Spleen (tissue), 11 donors: Measurements from ENCODE around the gene CCL17. TPM values are rescaled to one million over a fixed set of nuclear protein-coding genes. Genes with fewer than 3 reads are reported as not detected.
A peak's percentile ranks its signal among the peaks of the same experiment; 100 is the strongest.

ENCODE experiments used
- DNase-seq: peaks from one replicate; pipeline ENCODE4 v3.0.0-alpha.2; 2020
- H3K27ac ChIP-seq, 8 donors: fragments of 200-600 bp; sonication (generic) in 7 of 8; 1 replicate in 4 of 8; 2 replicates in 4 of 8; pipeline versions ENCODE4 v1.5.0 to v1.8.0; 2016 to 2021; ENCODE audit warnings: inconsistent platforms in 4 of 8, mild to moderate bottlenecking in 4 of 8, moderate library complexity in 1 of 8
- H3K27me3 ChIP-seq, 7 donors: fragments of 200-600 bp; sonication (generic) in 6 of 7; replicated peaks in 1 of 7; 1 replicate in 4 of 7; 2 replicates in 3 of 7; pipeline versions ENCODE4 v1.5.0 to v1.8.0; 2016 to 2021; ENCODE audit warnings: inconsistent platforms in 3 of 7, mild to moderate bottlenecking in 1 of 7
- H3K36me3 ChIP-seq, 6 donors: fragments of 200-600 bp; sonication (generic) in 5 of 6; 1 replicate in 4 of 6; 2 replicates in 2 of 6; pipeline versions ENCODE4 v1.5.0 to v1.8.0; 2016 to 2021; ENCODE audit warnings: inconsistent platforms in 2 of 6
- H3K4me1 ChIP-seq, 6 donors: fragments of 200-600 bp; sonication (generic) in 5 of 6; 1 replicate in 3 of 6; 2 replicates in 3 of 6; pipeline versions ENCODE4 v1.5.0 to v1.8.0; 2016 to 2021; ENCODE audit warnings: inconsistent platforms in 3 of 6
- H3K4me3 ChIP-seq, 8 donors: fragments of 200-600 bp; sonication (generic) in 7 of 8; 1 replicate in 4 of 8; 2 replicates in 4 of 8; pipeline versions ENCODE4 v1.5.0 to v1.8.0; 2016 to 2021; ENCODE audit warnings: inconsistent platforms in 4 of 8, mild to moderate bottlenecking in 4 of 8, moderate library complexity in 2 of 8
- H3K9me3 ChIP-seq, 8 donors: fragments of 200-600 bp; sonication (generic) in 7 of 8; 1 replicate in 4 of 8; 2 replicates in 4 of 8; pipeline versions ENCODE4 v1.5.0 to v1.8.0; 2016 to 2021; ENCODE audit warnings: inconsistent platforms in 4 of 8
- POLR2A ChIP-seq, 3 donors: fragments of 450-650 bp; IDR thresholded peaks; one replicate each; pipeline ENCODE4 v1.5.1; 2017; ENCODE audit warnings: antibody characterized with exemption in 3 of 3, mild to moderate bottlenecking in 1 of 3
- POLR2AphosphoS5 ChIP-seq, 3 donors: sonication (generic); formaldehyde crosslinking; IDR thresholded peaks; one replicate each; pipeline ENCODE4 v1.5.1; 2017; ENCODE audit warnings: antibody characterized with exemption in 3 of 3
- WGBS, 5 donors: extraction: QIAGEN DNeasy Blood & Tissue Kit in 3 of 5; methylation state at CpG; one replicate each; pipeline versions ENCODE4 v1.1.5 to v1.1.7; 2013 to 2018; 5-methylcytosine and 5-hydroxymethylcytosine counted together
- intact Hi-C: fragments of 100-400 bp; cut with DNase I; formaldehyde crosslinking; loops from one replicate; pipeline ENCODE4 v1.15.0; 2023; ENCODE audit warnings: low total_unique reads
- polyA plus RNA-seq, 3 donors: library from polyadenylated mRNA; stranded (reverse); fragments of 200-250 nt; gene quantifications; one replicate each; pipeline ENCODE4 v1.2.1, GENCODE V29; 2013
- total RNA-seq, 7 donors: library from RNA; depleted of rRNA in 3 of 7; stranded (reverse); fragments of >200 nt in 3 of 7; fragmentation: NEBNext Ultra II Directional in 4 of 7; extraction: Animal tissue kit (Norgen Biotek cat#: 25700) in 4 of 7; gene quantifications; one replicate each; pipeline versions ENCODE4 v1.1.0 to v1.2.1, GENCODE V29; 2016 to 2021
- TF ChIP-seq, protein P1 (sequence below), 11 experiments: fragments of 200-600 bp in 7 of 11; fragments of 450-650 bp in 4 of 11; sonication (generic) in 4 of 11; IDR thresholded peaks in 8 of 11; conservative IDR thresholded peaks in 3 of 11; 1 replicate in 7 of 11; 2 replicates in 4 of 11; pipeline versions ENCODE4 v1.4.0 to v1.8.0; 2016 to 2021; ENCODE audit warnings: antibody characterized with exemption in 11 of 11, inconsistent platforms in 4 of 11, mild to moderate bottlenecking in 1 of 11
- donor health status: healthy with polysubstance abuse.
- donor health status: DM: no; HTN: no; CAD: no; lungs with moderate emphysema.
- donor health status: DM: no; HTN: no; CAD: no.
- donor health status: Bipolar disorder and iron deficiency.
- donor health status: healthy.
- donor health status: DM: no; HTN: no; CAD: no.
- donor health status: DM: yes; HTN: yes; CAD: no.

Gene CCL17
- total and polyA plus RNA-seq, 10 donors, result 0.29 to 4.0 (median 2.0) TPM; not detected in 4

DNA sequence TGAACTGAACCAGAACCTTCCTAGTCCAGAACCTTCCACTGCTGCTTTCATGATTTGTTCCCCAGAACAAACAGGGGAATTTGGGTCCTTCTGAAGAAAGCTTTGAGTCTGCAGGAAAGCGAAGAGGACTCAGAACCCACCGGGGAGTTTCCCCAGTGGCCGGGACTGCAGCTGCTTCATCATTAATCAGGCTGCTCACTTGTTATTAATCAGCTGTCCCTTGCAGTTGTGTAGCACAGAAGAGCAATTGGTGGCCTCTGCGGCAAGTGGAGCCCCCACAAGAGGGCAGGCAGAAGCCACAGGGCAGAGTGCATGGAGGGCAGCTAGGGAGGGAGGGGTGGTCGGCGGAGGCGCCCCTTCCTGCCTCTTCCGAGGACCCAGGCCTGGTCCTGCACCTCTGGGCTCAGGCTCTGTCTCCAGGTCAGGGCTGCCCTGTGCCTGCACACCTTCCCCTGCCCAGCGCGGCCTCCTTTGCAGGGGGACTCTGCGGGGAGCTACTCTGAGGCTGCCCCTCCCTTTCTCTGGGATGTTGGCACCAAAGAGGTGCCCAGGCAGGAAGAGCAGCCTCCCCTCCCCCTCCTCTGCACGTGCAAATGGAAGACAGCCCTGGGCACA, 6.9 kb downstream of the CCL17 start:
- no peaks in the 10 kb centered on the region for H3K27me3 ChIP-seq
- TF ChIP-seq POLR2A (IDR thresholded peaks at IDR 0.05), result no peak
- no peak for TF ChIP-seq POLR2AphosphoS5 (IDR thresholded peaks at IDR 0.05)
- no peaks in the 10 kb centered on the region for H3K9me3 ChIP-seq
- H3K36me3 ChIP-seq, result no peaks in the 10 kb centered on the region
- no peak overlapping the region for H3K4me3 ChIP-seq
- H3K4me1 ChIP-seq, result peaks cover 0 to 51% (median 32%) of the 10 kb centered on the region in 6 donors
- DNase-seq, result no peak
- no peak overlapping the region for H3K27ac ChIP-seq
- intact Hi-C loops, result loop anchor here (10.0 kb wide), 1 partner anchor 327 kb away; no protein-coding TSS in a partner anchor
- WGBS, 5 donors, result 59 to 74% (median 67%) methylated on average over 8 to 12 of the region's 12 CpGs

DNA sequence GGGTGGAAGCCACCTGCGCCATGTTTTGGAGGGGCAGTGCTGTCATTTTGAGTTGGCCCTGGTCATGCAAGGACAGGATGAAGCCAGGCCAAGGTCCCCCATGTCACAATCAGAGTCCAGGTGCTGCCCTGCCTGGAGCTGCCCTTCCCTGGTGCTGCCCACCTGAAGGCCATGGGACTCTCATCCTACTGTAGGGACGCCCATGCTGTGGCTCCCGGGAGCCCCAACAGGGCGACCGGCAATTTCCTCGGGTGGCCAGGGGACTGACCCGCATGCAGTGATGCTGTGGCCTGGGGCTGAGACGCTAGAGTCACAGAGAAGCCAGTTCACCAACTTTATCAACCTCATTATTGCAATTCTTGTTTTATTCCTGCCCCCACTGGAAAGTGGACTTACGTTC, 8.0 kb downstream of the CCL17 start:
- Histone ChIP-seq H3K4me3 (no peak overlapping the region), H3K4me1 (peaks cover 5 to 54% (median 40%) of the 10 kb centered on the region in 6 donors), H3K36me3 (no peaks in the 10 kb centered on the region), H3K27ac (peak overlapping the region in 1 of 8 donors; percentile 69), H3K9me3 (no peaks in the 10 kb centered on the region), H3K27me3 (no peaks in the 10 kb centered on the region)
- DNase-seq, result no peak
- TF ChIP-seq, protein P1, sequence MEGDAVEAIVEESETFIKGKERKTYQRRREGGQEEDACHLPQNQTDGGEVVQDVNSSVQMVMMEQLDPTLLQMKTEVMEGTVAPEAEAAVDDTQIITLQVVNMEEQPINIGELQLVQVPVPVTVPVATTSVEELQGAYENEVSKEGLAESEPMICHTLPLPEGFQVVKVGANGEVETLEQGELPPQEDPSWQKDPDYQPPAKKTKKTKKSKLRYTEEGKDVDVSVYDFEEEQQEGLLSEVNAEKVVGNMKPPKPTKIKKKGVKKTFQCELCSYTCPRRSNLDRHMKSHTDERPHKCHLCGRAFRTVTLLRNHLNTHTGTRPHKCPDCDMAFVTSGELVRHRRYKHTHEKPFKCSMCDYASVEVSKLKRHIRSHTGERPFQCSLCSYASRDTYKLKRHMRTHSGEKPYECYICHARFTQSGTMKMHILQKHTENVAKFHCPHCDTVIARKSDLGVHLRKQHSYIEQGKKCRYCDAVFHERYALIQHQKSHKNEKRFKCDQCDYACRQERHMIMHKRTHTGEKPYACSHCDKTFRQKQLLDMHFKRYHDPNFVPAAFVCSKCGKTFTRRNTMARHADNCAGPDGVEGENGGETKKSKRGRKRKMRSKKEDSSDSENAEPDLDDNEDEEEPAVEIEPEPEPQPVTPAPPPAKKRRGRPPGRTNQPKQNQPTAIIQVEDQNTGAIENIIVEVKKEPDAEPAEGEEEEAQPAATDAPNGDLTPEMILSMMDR (IDR thresholded peaks at IDR 0.05 in 8 of 11, conservative IDR thresholded peaks at IDR 0.05 in 3 of 11), result no peak
- TF ChIP-seq POLR2AphosphoS5 (IDR thresholded peaks at IDR 0.05), result no peak
- no peak for TF ChIP-seq POLR2A (IDR thresholded peaks at IDR 0.05)
- WGBS, 5 donors, result 89 to 93% (median 92%) methylated on average over 5 to 9 of the region's 9 CpGs
- intact Hi-C loops, result loop anchor here (10.0 kb wide), 1 partner anchor 328 kb away; no protein-coding TSS in a partner anchor

DNA sequence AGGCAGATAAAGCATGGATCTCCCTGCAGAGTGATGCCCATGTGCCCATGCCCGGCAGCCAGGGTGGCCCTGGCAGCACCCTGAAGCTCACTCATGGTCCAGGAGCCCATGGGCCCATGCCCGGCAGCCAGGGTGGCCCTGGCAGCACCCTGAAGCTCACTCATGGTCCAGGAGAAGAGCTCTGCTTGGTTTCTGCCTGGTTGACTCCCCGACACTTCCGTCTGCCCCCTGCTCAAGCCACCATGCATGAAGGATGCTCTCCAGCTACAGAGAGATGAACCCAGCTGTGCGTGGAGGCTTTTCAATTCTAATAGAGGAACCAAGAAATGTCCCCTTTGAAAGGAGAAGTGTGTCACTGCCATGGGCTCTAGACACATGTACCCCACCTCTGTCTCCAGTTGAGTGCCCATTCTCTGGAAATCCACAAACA, 8.7 kb downstream of the CCL17 start:
- TF ChIP-seq POLR2A (IDR thresholded peaks at IDR 0.05), result no peak
- TF ChIP-seq POLR2AphosphoS5 (IDR thresholded peaks at IDR 0.05), result no peak
- TF ChIP-seq, protein P1 (IDR thresholded peaks at IDR 0.05 in 8 of 11, conservative IDR thresholded peaks at IDR 0.05 in 3 of 11), result no peak
- Histone ChIP-seq H3K4me3 (no peak overlapping the region), H3K36me3 (no peaks in the 10 kb centered on the region), H3K27ac (peak overlapping the region in 5 of 8 donors; percentile 33 to 69 (median 51)), H3K9me3 (no peaks in the 10 kb centered on the region), H3K4me1 (peaks cover 5 to 60% (median 43%) of the 10 kb centered on the region in 6 donors), H3K27me3 (no peaks in the 10 kb centered on the region)
- intact Hi-C loops, result loop anchor here (10.0 kb wide), 1 partner anchor 329 kb away; no protein-coding TSS in a partner anchor
- peak; percentile 87 for DNase-seq
- WGBS, 5 donors, result 50 to 74% (median 60%) methylated on average over 3 to 5 of the region's 5 CpGs

DNA sequence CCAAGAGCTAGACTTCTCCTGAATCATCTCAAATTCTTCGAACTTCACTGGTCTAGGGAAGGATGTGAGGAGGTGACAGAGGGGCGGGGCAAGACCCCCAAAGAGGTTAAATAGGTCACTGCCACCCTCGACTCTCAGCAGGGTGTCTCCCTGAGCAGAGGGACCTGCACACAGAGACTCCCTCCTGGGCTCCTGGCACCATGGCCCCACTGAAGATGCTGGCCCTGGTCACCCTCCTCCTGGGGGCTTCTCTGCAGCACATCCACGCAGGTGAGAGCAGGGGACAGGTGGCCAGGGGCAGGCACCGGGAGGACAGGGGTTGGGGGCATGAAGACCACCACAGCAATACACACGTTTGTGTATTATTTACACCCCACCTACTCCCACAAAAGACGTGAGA, 9.2 kb downstream of the CCL17 start:
- Histone ChIP-seq H3K27me3 (no peaks in the 10 kb centered on the region), H3K4me1 (peaks cover 7 to 65% (median 46%) of the 10 kb centered on the region in 6 donors), H3K36me3 (no peaks in the 10 kb centered on the region), H3K4me3 (no peak overlapping the region), H3K9me3 (no peaks in the 10 kb centered on the region), H3K27ac (peak overlapping the region in 5 of 8 donors; percentile 33 to 69 (median 51))
- no peak for DNase-seq
- TF ChIP-seq, protein P1 (IDR thresholded peaks at IDR 0.05 in 8 of 11, conservative IDR thresholded peaks at IDR 0.05 in 3 of 11), result no peak
- TF ChIP-seq POLR2A (IDR thresholded peaks at IDR 0.05) (no peak), POLR2AphosphoS5 (IDR thresholded peaks at IDR 0.05) (no peak)
- WGBS, 5 donors, result 56 to 80% (median 69%) methylated on average over 5 to 7 of the region's 7 CpGs
- intact Hi-C loops, result loop anchor here (10.0 kb wide), 1 partner anchor 329 kb away; no protein-coding TSS in a partner anchor
